Fibroblast of skin of right quadriceps (primary cell): Measurements from ENCODE around the gene PIK3IP1.

Source experiments
- DNase-seq: peaks from one replicate; pipeline ENCODE4 v3.0.0-alpha.2; 2013

The PIK3IP1 gene

GRCh38 chr22:31278151-31278621, 14.1 kb downstream of the PIK3IP1 start:
- no peak for DNase-seq

- DNase-seq = no peak
Observed at GRCh38 chr22:31277741-31278140, 14.5 kb downstream of the PIK3IP1 start.

- DNase-seq = no peak
Observed at GRCh38 chr22:31276426-31277167, 15.7 kb downstream of the PIK3IP1 start.

GRCh38 chr22:31275576-31275975, 16.7 kb downstream of the PIK3IP1 start:
- DNase-seq = no peak

- no peak for DNase-seq
Observed at GRCh38 chr22:31275018-31275417, 17.3 kb downstream of the PIK3IP1 start.

GRCh38 chr22:31274017-31274416, 18.3 kb downstream of the PIK3IP1 start:
- no peak for DNase-seq

GRCh38 chr22:31272522-31273446, 19.5 kb downstream of the PIK3IP1 start:
- DNase-seq = peak; percentile 57

- no peak for DNase-seq
Observed at GRCh38 chr22:31271485-31271884, 20.8 kb downstream of the PIK3IP1 start.

GRCh38 chr22:31271026-31271425, 21.3 kb downstream of the PIK3IP1 start:
- DNase-seq = no peak

GRCh38 chr22:31269892-31270579, 22.3 kb downstream of the PIK3IP1 start:
- DNase-seq = peak; percentile 13

- no peak for DNase-seq
Observed at GRCh38 chr22:31268281-31268680, 24.0 kb downstream of the PIK3IP1 start.

- DNase-seq = no peak
Observed at GRCh38 chr22:31263896-31264640, 28.2 kb downstream of the PIK3IP1 start.

- DNase-seq = no peak
Observed at GRCh38 chr22:31262312-31263133, 29.8 kb downstream of the PIK3IP1 start.

GRCh38 chr22:31260474-31260856, 31.8 kb downstream of the PIK3IP1 start:
- DNase-seq = no peak

GRCh38 chr22:31259798-31260473, 32.4 kb downstream of the PIK3IP1 start:
- DNase-seq = no peak

- DNase-seq = no peak
Observed at GRCh38 chr22:31253949-31254348, 38.3 kb downstream of the PIK3IP1 start.

GRCh38 chr22:31250740-31251600, 41.3 kb downstream of the PIK3IP1 start:
- peak; percentile 39 for DNase-seq

- DNase-seq = no peak
Observed at GRCh38 chr22:31248965-31249958, 43.0 kb downstream of the PIK3IP1 start.
